Trophoblast cell (in vitro differentiated cells and primary cell): ENCODE measurements around the gene MPDU1.

ENCODE experiments used
- DNase-seq, 2 donors: peaks; one replicate each; pipeline ENCODE4 v3.0.0-alpha.2; 2016
- H2AFZ ChIP-seq: 2 replicates; pipeline ENCODE4 v1.6.1; 2013; ENCODE audit warnings: low read length, moderate library complexity, mild to moderate bottlenecking; ENCODE audit not compliant: insufficient read depth, poor library complexity
- H2AK5ac ChIP-seq: 2 replicates; pipeline ENCODE4 v1.6.1; 2013; ENCODE audit warnings: mild to moderate bottlenecking, low read length
- H2BK120ac ChIP-seq: 2 replicates; pipeline ENCODE4 v1.6.1; 2013; ENCODE audit warnings: low read length, mild to moderate bottlenecking, moderate library complexity; ENCODE audit not compliant: insufficient read depth, poor library complexity
- H2BK12ac ChIP-seq: 2 replicates; pipeline ENCODE4 v1.6.1; 2013; ENCODE audit warnings: mild to moderate bottlenecking, low read length, moderate library complexity
- H2BK5ac ChIP-seq: 2 replicates; pipeline ENCODE4 v1.6.1; 2013; ENCODE audit warnings: low read length, low read depth, moderate library complexity, mild to moderate bottlenecking; ENCODE audit not compliant: poor library complexity
- H3K14ac ChIP-seq: 2 replicates; pipeline ENCODE4 v1.6.1; 2013; ENCODE audit warnings: mild to moderate bottlenecking, low read length
- H3K18ac ChIP-seq: 2 replicates; pipeline ENCODE4 v1.6.1; 2013; ENCODE audit warnings: mild to moderate bottlenecking, low read length
- H3K23ac ChIP-seq: 2 replicates; pipeline ENCODE4 v1.6.1; 2013; ENCODE audit warnings: low read length
- H3K27ac ChIP-seq: 2 replicates; pipeline ENCODE4 v1.5.1; 2013; ENCODE audit warnings: low read depth, mild to moderate bottlenecking, inconsistent platforms, low read length, moderate library complexity
- H3K27me3 ChIP-seq: 2 replicates; pipeline ENCODE4 v1.6.1; 2013; ENCODE audit warnings: inconsistent platforms, mild to moderate bottlenecking, low read length, moderate library complexity; ENCODE audit not compliant: insufficient read depth
- H3K36me3 ChIP-seq, 2 experiments: 1 replicate in 1 of 2; 2 replicates in 1 of 2; pipeline ENCODE4 v1.6.1; 2013; ENCODE audit warnings: low read length in 2 of 2, mild to moderate bottlenecking in 2 of 2, moderate library complexity in 1 of 2; ENCODE audit not compliant: insufficient read depth in 2 of 2, control insufficient read depth in 1 of 2
- H3K4ac ChIP-seq: 2 replicates; pipeline ENCODE4 v1.6.1; 2013; ENCODE audit warnings: low read depth, mild to moderate bottlenecking, low read length, moderate library complexity
- H3K4me1 ChIP-seq, 2 experiments: 1 replicate in 1 of 2; 2 replicates in 1 of 2; pipeline ENCODE4 v1.6.1; 2013; ENCODE audit warnings: low read length in 2 of 2, mild to moderate bottlenecking in 2 of 2, moderate library complexity in 1 of 2; ENCODE audit not compliant: insufficient read depth in 2 of 2, control insufficient read depth in 1 of 2
- H3K4me2 ChIP-seq: 2 replicates; pipeline ENCODE4 v1.6.1; 2013; ENCODE audit warnings: inconsistent platforms, mild to moderate bottlenecking, low read length, moderate library complexity
- H3K4me3 ChIP-seq: 2 replicates; pipeline ENCODE4 v1.5.1; 2013; ENCODE audit warnings: mild to moderate bottlenecking, low read depth, low read length, inconsistent platforms
- H3K79me1 ChIP-seq: one replicate; pipeline ENCODE4 v1.6.1; 2013; ENCODE audit warnings: low read length
- H3K79me2 ChIP-seq: 2 replicates; pipeline ENCODE4 v1.6.1; 2013; ENCODE audit warnings: low read length, mild to moderate bottlenecking; ENCODE audit not compliant: control insufficient read depth, insufficient read depth, poor library complexity
- H3K9ac ChIP-seq: 2 replicates; pipeline ENCODE4 v1.6.1; 2013; ENCODE audit warnings: mild to moderate bottlenecking, low read length
- H3K9me3 ChIP-seq: 2 replicates; pipeline ENCODE4 v1.6.1; 2013; ENCODE audit warnings: low read depth, mild to moderate bottlenecking, control low read depth, inconsistent platforms, low read length; ENCODE audit not compliant: insufficient read depth
- H4K12ac ChIP-seq: 2 replicates; pipeline ENCODE4 v1.6.1; 2013; ENCODE audit warnings: low read depth, mild to moderate bottlenecking, low read length, moderate library complexity
- H4K8ac ChIP-seq: 2 replicates; pipeline ENCODE4 v1.6.1; 2013; ENCODE audit warnings: low read depth, mild to moderate bottlenecking, low read length, moderate library complexity
- H4K91ac ChIP-seq: one replicate; pipeline ENCODE4 v1.6.1; 2013; ENCODE audit warnings: low read depth, mild to moderate bottlenecking, low read length, moderate library complexity
- WGBS: extraction: QIAGEN DNeasy Blood & Tissue Kit; methylation state at CpG from one replicate; pipeline ENCODE4 v1.1.7; 2013; ENCODE audit warnings: missing lambda C conversion rate; ENCODE audit not compliant: insufficient read length, insufficient coverage; ENCODE audit errors: extremely low coverage; 5-methylcytosine and 5-hydroxymethylcytosine counted together

Gene MPDU1

GRCh38 chr17:7579001-7579833 is 4.4 kb upstream of the MPDU1 start, which contains the start of gene CD68:
TSS of gene CD68 (plus strand) at chr17:7579638. CDS start at chr17:7579678, 40 bp downstream.
- Histone ChIP-seq H4K8ac (peak within 1 kb of the TSS; percentile 15), H4K91ac (no peak within 1 kb of the TSS), H2BK5ac (no peak within 1 kb of the TSS), H3K4me3 (no peak within 1 kb of the TSS), H2BK120ac (no peak within 1 kb of the TSS), H3K27ac (peak within 1 kb of the TSS; percentile 4), H3K23ac (no peak within 1 kb of the TSS), H3K18ac (no peak within 1 kb of the TSS), H2AFZ (no peak within 1 kb of the TSS), H3K79me2 (peaks cover 6% of the 10 kb centered on the region), H3K4ac (no peak within 1 kb of the TSS), H3K9ac (no peak within 1 kb of the TSS), H2BK12ac (no peak within 1 kb of the TSS), H3K27me3 (no peaks in the 10 kb centered on the region), H3K14ac (no peak within 1 kb of the TSS), H2AK5ac (no peak within 1 kb of the TSS), H3K79me1 (peaks cover 12% of the 10 kb centered on the region), H4K12ac (peak within 1 kb of the TSS; percentile 9), H3K36me3 (peaks cover 34 to 54% of the 10 kb centered on the region in 2 experiments), H3K4me2 (no peak within 1 kb of the TSS), H3K9me3 (peaks cover 2% of the 10 kb centered on the region), H3K4me1 (peaks cover 9 to 15% of the 10 kb centered on the region in 2 experiments)
- WGBS: no CpG with 5 or more reads among the region's 7 CpGs
- DNase-seq: peak; percentile 88 to 93

DNA sequence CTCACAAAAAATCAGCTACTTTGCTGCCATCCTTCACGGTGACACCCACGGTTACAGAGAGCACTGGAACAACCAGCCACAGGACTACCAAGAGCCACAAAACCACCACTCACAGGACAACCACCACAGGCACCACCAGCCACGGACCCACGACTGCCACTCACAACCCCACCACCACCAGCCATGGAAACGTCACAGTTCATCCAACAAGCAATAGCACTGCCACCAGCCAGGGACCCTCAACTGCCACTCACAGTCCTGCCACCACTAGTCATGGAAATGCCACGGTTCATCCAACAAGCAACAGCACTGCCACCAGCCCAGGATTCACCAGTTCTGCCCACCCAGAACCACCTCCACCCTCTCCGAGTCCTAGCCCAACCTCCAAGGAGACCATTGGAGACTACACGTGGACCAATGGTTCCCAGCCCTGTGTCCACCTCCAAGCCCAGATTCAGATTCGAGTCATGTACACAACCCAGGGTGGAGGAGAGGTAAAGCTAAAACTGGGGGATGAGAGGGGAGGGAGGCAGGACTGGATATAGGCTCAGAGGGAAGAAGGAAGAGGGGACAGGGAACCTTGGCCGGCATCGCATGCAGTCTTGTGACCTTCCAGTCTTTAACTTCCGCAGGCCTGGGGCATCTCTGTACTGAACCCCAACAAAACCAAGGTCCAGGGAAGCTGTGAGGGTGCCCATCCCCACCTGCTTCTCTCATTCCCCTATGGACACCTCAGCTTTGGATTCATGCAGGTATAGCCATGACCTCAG is 3.6 kb upstream of the MPDU1 start:
- DNase-seq: peak in 1 of 2 donors; percentile 30
- Histone ChIP-seq H3K4me2 (no peak overlapping the region), H3K18ac (no peak overlapping the region), H4K91ac (no peak overlapping the region), H4K12ac (peak overlapping the region; percentile 9), H3K4me1 (peaks cover 11 to 13% of the 10 kb centered on the region in 2 experiments), H3K14ac (no peak overlapping the region), H3K27me3 (no peaks in the 10 kb centered on the region), H3K23ac (no peak overlapping the region), H2BK5ac (no peak overlapping the region), H2BK12ac (no peak overlapping the region), H2AFZ (no peak overlapping the region), H3K27ac (peak overlapping the region; percentile 4), H3K79me1 (peaks cover 16% of the 10 kb centered on the region), H3K4me3 (no peak overlapping the region), H4K8ac (peak overlapping the region; percentile 15), H3K36me3 (peaks cover 29 to 46% of the 10 kb centered on the region in 2 experiments), H3K79me2 (peaks cover 8% of the 10 kb centered on the region), H2BK120ac (no peak overlapping the region), H3K4ac (no peak overlapping the region), H3K9me3 (peaks cover 2% of the 10 kb centered on the region), H2AK5ac (no peak overlapping the region), H3K9ac (no peak overlapping the region)
- WGBS: no CpG with 5 or more reads among the region's 12 CpGs

DNA sequence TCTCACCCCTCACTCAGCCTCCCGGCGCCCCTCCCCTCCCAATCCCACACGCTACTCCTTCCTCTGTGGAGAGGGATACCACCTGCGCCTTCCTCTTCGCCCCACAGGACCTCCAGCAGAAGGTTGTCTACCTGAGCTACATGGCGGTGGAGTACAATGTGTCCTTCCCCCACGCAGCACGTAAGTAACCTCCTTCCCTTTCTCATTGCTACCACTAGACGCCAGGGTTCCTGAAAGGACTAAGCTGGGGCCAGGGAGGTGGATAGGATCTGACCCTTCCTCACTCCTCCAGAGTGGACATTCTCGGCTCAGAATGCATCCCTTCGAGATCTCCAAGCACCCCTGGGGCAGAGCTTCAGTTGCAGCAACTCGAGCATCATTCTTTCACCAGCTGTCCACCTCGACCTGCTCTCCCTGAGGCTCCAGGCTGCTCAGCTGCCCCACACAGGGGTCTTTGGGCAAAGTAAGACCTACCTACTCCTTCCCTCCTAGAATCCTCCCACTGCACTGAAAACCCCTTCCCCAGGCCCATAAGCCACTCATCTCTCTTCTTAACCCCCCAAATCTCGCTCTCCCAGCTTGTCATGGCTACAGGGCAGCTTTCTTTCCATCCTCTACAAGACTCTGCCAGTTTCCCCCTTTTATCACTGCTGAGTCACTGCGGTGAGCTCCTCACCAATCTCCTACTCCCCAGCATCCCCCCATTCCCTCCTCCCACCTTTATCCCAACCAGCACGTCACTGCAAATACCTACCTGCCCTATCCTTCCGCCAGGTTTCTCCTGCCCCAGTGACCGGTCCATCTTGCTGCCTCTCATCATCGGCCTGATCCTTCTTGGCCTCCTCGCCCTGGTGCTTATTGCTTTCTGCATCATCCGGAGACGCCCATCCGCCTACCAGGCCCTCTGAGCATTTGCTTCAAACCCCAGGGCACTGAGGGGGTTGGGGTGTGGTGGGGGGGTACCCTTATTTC is 2.8 kb upstream of the MPDU1 start:
- no peak overlapping the region for H3K23ac ChIP-seq
- peaks cover 11 to 13% of the 10 kb centered on the region in 2 experiments for H3K4me1 ChIP-seq
- no peak overlapping the region for H3K14ac ChIP-seq
- no peak overlapping the region for H3K4me3 ChIP-seq
- H3K9me3 ChIP-seq: peaks cover 2% of the 10 kb centered on the region
- no peak overlapping the region for H2BK5ac ChIP-seq
- no peak overlapping the region for H4K91ac ChIP-seq
- H4K12ac ChIP-seq: no peak overlapping the region
- H4K8ac ChIP-seq: no peak overlapping the region
- H2BK120ac ChIP-seq: no peak overlapping the region
- no peak overlapping the region for H2BK12ac ChIP-seq
- no peak overlapping the region for H2AK5ac ChIP-seq
- no peak overlapping the region for H3K4me2 ChIP-seq
- no peak overlapping the region for H3K27ac ChIP-seq
- H3K79me1 ChIP-seq: peaks cover 16% of the 10 kb centered on the region
- no peak overlapping the region for H2AFZ ChIP-seq
- peaks cover 8% of the 10 kb centered on the region for H3K79me2 ChIP-seq
- H3K27me3 ChIP-seq: no peaks in the 10 kb centered on the region
- no peak overlapping the region for H3K18ac ChIP-seq
- WGBS: no CpG with 5 or more reads among the region's 23 CpGs
- H3K4ac ChIP-seq: no peak overlapping the region
- H3K9ac ChIP-seq: no peak overlapping the region
- DNase-seq: no peak
- peaks cover 21 to 39% of the 10 kb centered on the region in 2 experiments for H3K36me3 ChIP-seq
